ENCODE results near the gene PDE4D.

The PDE4D gene

DNA sequence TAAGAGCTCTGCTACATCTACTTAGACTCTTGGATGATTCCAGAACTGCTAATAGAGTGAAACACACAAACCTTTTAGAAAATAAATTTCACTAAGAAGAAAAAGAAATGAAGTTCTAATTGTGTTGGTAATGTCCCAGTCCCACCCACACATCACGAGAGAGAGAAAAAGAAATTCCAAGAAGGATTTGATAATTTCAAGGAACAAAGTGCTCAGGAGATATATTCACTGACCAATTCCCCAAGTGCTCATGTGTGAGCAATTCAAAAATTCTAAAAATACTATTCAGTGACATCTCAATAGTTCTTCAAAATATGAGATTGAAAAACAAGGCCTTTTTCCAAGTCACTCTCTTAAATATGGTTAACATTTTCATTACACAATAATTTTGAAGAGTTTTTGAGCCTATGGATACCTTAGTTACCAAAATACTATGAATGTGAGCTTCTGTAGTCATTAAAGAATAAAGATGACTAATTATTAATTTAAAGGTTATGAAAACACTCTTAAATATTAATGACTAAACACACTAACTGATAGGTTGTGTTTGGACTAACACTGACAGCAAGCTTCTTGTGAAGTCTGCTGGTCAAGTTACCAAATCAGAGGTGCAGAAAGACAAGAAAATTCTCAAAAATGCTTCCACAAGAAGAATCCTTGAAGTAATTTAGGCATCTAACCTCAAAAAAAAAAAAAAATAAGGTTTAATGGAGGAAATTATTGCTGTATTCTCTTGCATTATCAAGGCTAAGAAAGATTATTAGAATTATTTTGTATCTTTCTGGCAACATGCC, 245.3 kb downstream of the PDE4D start:
- no peak for ATAC-seq
- TF ChIP-seq BACH2 (CRISPR knock-in tag; IDR thresholded peaks at IDR 0.05; ENCODE audit: borderline replicate concordance) (no peak), SNAI2 (CRISPR knock-in tag; IDR thresholded peaks at IDR 0.05) (no peak), ISL1 (CRISPR knock-in tag; IDR thresholded peaks at IDR 0.05) (no peak), ZNF70 (CRISPR knock-in tag; IDR thresholded peaks at IDR 0.05) (no peak), GLIS3 (CRISPR knock-in tag; IDR thresholded peaks at IDR 0.05) (no peak), TOX (CRISPR knock-in tag; IDR thresholded peaks at IDR 0.05; ENCODE audit: borderline replicate concordance) (no peak), ZFP3 (CRISPR knock-in tag; IDR thresholded peaks at IDR 0.05) (no peak), CSDC2 (CRISPR knock-in tag; IDR thresholded peaks at IDR 0.05) (no peak), ZNF8 (CRISPR knock-in tag; IDR thresholded peaks at IDR 0.05) (no peak), PPARA (CRISPR knock-in tag; IDR thresholded peaks at IDR 0.05; ENCODE audit: borderline replicate concordance) (no peak), ARNTL (CRISPR knock-in tag; IDR thresholded peaks at IDR 0.05; ENCODE audit: borderline replicate concordance, low read depth) (no peak), TCF4 (CRISPR knock-in tag; IDR thresholded peaks at IDR 0.05; ENCODE audit: borderline replicate concordance) (no peak)
- TF ChIP-seq, protein P1, sequence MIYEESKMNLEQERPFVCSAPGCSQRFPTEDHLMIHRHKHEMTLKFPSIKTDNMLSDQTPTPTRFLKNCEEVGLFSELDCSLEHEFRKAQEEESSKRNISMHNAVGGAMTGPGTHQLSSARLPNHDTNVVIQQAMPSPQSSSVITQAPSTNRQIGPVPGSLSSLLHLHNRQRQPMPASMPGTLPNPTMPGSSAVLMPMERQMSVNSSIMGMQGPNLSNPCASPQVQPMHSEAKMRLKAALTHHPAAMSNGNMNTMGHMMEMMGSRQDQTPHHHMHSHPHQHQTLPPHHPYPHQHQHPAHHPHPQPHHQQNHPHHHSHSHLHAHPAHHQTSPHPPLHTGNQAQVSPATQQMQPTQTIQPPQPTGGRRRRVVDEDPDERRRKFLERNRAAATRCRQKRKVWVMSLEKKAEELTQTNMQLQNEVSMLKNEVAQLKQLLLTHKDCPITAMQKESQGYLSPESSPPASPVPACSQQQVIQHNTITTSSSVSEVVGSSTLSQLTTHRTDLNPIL (CRISPR knock-in tag; IDR thresholded peaks at IDR 0.05; ENCODE audit: low read depth): no peak
- TF ChIP-seq, protein P2, sequence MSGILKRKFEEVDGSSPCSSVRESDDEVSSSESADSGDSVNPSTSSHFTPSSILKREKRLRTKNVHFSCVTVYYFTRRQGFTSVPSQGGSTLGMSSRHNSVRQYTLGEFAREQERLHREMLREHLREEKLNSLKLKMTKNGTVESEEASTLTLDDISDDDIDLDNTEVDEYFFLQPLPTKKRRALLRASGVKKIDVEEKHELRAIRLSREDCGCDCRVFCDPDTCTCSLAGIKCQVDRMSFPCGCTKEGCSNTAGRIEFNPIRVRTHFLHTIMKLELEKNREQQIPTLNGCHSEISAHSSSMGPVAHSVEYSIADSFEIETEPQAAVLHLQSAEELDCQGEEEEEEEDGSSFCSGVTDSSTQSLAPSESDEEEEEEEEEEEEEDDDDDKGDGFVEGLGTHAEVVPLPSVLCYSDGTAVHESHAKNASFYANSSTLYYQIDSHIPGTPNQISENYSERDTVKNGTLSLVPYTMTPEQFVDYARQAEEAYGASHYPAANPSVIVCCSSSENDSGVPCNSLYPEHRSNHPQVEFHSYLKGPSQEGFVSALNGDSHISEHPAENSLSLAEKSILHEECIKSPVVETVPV (CRISPR knock-in tag; IDR thresholded peaks at IDR 0.05): no peak

DNA sequence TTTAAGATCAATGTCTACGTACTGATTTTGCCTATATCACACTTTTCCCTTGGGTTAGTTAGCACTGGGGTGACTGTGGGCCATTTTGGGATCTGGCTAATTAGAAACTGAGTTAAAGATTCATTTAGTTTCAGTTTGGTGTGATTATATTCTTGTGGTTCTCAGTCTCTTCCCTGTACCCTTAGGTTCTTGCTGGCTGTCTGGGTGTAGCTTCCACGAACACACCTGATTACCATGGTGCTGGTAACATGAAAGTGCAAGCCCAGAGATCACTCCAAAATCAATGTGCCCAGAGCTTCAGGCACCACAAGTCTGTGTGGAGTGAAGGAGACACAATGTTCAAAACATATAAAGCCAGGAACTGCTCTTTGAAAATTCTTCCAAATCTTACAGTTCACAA, 248.1 kb downstream of the PDE4D start:
- ATAC-seq: no peak
- no peak for TF ChIP-seq GLIS3 (CRISPR knock-in tag; IDR thresholded peaks at IDR 0.05)

DNA sequence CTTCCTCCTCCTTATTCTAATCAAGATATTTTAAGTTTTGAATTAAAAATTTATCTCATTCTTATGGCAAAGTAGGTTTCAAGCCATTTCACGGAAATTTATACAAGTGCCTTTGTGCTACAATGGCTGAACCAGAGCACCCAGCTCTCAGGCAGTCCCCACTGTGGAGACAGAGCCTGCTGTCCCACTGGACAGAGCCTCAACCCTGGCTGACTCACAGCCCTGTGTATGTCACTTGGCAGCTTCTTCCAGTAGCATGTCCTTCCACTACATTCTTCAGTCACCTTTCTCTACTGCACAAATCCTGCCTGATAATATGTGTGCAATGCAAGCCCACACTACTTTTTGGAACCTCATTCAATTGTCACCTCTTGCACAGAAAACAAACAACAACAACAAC, 253.1 kb downstream of the PDE4D start:
- ATAC-seq: peak; percentile 92
- no peak for TF ChIP-seq TOX (CRISPR knock-in tag; IDR thresholded peaks at IDR 0.05; ENCODE audit: borderline replicate concordance)
- TF ChIP-seq, protein P3, sequence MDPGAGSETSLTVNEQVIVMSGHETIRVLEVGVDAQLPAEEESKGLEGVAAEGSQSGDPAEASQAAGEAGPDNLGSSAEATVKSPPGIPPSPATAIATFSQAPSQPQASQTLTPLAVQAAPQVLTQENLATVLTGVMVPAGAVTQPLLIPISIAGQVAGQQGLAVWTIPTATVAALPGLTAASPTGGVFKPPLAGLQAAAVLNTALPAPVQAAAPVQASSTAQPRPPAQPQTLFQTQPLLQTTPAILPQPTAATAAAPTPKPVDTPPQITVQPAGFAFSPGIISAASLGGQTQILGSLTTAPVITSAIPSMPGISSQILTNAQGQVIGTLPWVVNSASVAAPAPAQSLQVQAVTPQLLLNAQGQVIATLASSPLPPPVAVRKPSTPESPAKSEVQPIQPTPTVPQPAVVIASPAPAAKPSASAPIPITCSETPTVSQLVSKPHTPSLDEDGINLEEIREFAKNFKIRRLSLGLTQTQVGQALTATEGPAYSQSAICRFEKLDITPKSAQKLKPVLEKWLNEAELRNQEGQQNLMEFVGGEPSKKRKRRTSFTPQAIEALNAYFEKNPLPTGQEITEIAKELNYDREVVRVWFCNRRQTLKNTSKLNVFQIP (CRISPR knock-in tag; IDR thresholded peaks at IDR 0.05; ENCODE audit: borderline replicate concordance, low read depth): no peak
- TF ChIP-seq, protein P4, sequence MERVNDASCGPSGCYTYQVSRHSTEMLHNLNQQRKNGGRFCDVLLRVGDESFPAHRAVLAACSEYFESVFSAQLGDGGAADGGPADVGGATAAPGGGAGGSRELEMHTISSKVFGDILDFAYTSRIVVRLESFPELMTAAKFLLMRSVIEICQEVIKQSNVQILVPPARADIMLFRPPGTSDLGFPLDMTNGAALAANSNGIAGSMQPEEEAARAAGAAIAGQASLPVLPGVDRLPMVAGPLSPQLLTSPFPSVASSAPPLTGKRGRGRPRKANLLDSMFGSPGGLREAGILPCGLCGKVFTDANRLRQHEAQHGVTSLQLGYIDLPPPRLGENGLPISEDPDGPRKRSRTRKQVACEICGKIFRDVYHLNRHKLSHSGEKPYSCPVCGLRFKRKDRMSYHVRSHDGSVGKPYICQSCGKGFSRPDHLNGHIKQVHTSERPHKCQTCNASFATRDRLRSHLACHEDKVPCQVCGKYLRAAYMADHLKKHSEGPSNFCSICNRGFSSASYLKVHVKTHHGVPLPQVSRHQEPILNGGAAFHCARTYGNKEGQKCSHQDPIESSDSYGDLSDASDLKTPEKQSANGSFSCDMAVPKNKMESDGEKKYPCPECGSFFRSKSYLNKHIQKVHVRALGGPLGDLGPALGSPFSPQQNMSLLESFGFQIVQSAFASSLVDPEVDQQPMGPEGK (CRISPR knock-in tag; IDR thresholded peaks at IDR 0.05; ENCODE audit: borderline replicate concordance): no peak
- no peak for TF ChIP-seq ZFP30 (CRISPR knock-in tag; IDR thresholded peaks at IDR 0.05)

DNA sequence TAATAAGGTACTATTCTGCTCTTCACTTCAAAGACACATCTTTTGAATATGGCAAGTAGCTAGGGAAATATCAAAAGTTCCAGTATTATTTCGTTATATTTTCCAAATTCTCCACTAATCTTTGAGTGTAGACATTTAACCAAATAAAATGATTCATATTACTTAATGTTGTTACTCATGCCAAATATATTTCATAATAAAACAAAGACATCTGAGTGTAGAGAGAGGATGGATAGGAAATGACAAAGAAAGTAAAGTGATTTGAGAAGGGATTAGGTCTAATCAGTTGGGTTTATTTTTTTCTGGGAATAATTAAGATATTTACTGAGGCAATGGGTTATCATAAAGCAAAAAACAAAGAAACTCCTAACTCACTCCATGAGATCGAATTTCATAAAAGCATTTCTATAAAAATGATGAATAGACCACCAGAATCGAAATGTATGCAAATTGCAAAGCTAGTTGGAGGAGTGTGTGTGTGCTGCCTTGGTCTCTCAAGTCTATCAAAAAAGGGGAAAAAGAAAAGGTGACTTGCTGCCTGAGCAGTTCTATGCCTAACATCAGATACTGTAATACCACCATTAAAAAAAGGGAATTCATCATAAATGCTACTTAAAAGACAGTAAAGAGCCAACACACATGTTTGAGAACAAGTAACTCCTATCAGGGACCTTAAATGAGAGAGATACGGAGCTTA, 255.5 kb downstream of the PDE4D start:
- TF ChIP-seq ZFP30 (CRISPR knock-in tag; IDR thresholded peaks at IDR 0.05) (peak; percentile 62), BACH2 (CRISPR knock-in tag; IDR thresholded peaks at IDR 0.05; ENCODE audit: borderline replicate concordance) (no peak), ARNTL (CRISPR knock-in tag; IDR thresholded peaks at IDR 0.05; ENCODE audit: borderline replicate concordance, low read depth) (no peak), OSR1 (CRISPR knock-in tag; IDR thresholded peaks at IDR 0.05) (no peak), ISL1 (CRISPR knock-in tag; IDR thresholded peaks at IDR 0.05) (peak; percentile 65), ZNF565 (CRISPR knock-in tag; conservative IDR thresholded peaks at IDR 0.05; ENCODE audit: low read depth) (no peak), ZNF8 (CRISPR knock-in tag; IDR thresholded peaks at IDR 0.05) (no peak), TOX (CRISPR knock-in tag; IDR thresholded peaks at IDR 0.05; ENCODE audit: borderline replicate concordance) (no peak), CSDC2 (CRISPR knock-in tag; IDR thresholded peaks at IDR 0.05) (no peak), TCF4 (CRISPR knock-in tag; IDR thresholded peaks at IDR 0.05; ENCODE audit: borderline replicate concordance) (no peak)
- TF ChIP-seq, protein P4 (CRISPR knock-in tag; IDR thresholded peaks at IDR 0.05; ENCODE audit: borderline replicate concordance): no peak
- TF ChIP-seq, protein P2 (CRISPR knock-in tag; IDR thresholded peaks at IDR 0.05): no peak
- peak; percentile 71 for ATAC-seq

Data from SK-N-SH treated with all-trans-retinoic acid at 6 μM for 48 hours (cell line).